Hepatocyte (in vitro differentiated cells): ENCODE data around the gene AGRN. TPM values are rescaled to one million over a fixed set of nuclear protein-coding genes. Genes with fewer than 3 reads are reported as not detected.
A peak's percentile ranks its signal among the peaks of the same experiment; 100 is the strongest.

ENCODE experiments used
- DNase-seq: peaks from one replicate; pipeline ENCODE4 v3.0.0-alpha.2; 2016; ENCODE audit warnings: low spot score
- H2AFZ ChIP-seq: fragments of 200-600 bp; sonication (generic); 2 replicates; pipeline ENCODE4 v1.6.0; 2016; ENCODE audit warnings: antibody characterized with exemption, mild to moderate bottlenecking
- H3K27ac ChIP-seq: fragments of 200-600 bp; sonication (generic); 2 replicates; pipeline ENCODE4 v1.5.1; 2016; ENCODE audit warnings: mild to moderate bottlenecking
- H3K27me3 ChIP-seq: fragments of 200-600 bp; sonication (generic); 2 replicates; pipeline ENCODE4 v1.6.1; 2016
- H3K36me3 ChIP-seq: fragments of 200-600 bp; sonication (generic); replicated peaks from 2 replicates; pipeline ENCODE4 v1.5.1; 2016; ENCODE audit warnings: low read depth; ENCODE audit not compliant: insufficient read depth
- H3K4me1 ChIP-seq: fragments of 200-600 bp; sonication (generic); 2 replicates; pipeline ENCODE4 v1.5.1; 2016; ENCODE audit warnings: mild to moderate bottlenecking, moderate library complexity; ENCODE audit not compliant: insufficient read depth
- H3K4me2 ChIP-seq: fragments of 200-600 bp; sonication (generic); 2 replicates; pipeline ENCODE4 v1.6.0; 2016
- H3K4me3 ChIP-seq: fragments of 200-600 bp; sonication (generic); 2 replicates; pipeline ENCODE4 v1.5.1; 2016; ENCODE audit warnings: mild to moderate bottlenecking
- H3K79me2 ChIP-seq: fragments of 200-600 bp; sonication (generic); 2 replicates; pipeline ENCODE4 v1.6.0; 2017; ENCODE audit warnings: mild to moderate bottlenecking
- H3K9me2 ChIP-seq: fragments of 200-600 bp; sonication (generic); replicated peaks from 2 replicates; pipeline ENCODE4 v1.6.0; 2017; ENCODE audit warnings: mild to moderate bottlenecking; ENCODE audit not compliant: insufficient read depth
- H3K9me3 ChIP-seq: fragments of 200-600 bp; sonication (generic); 2 replicates; pipeline ENCODE4 v1.5.1; 2016; ENCODE audit warnings: low read depth, mild to moderate bottlenecking
- H4K20me1 ChIP-seq: fragments of 200-600 bp; sonication (generic); 2 replicates; pipeline ENCODE4 v1.6.0; 2016; ENCODE audit warnings: mild to moderate bottlenecking; ENCODE audit not compliant: insufficient read depth, poor library complexity, severe bottlenecking
- CTCF ChIP-seq: fragments of 200-600 bp; sonication (generic); IDR thresholded peaks from 2 replicates; pipeline ENCODE4 v1.5.1; 2016; ENCODE audit warnings: antibody characterized with exemption, mild to moderate bottlenecking; ENCODE audit not compliant: poor library complexity
- EZH2 ChIP-seq: fragments of 200-600 bp; sonication (generic); IDR thresholded peaks from 2 replicates; pipeline ENCODE4 v1.6.1; 2016; ENCODE audit warnings: antibody characterized with exemption, mild to moderate bottlenecking, borderline replicate concordance
- EZH2phosphoT487 ChIP-seq: fragments of 200-600 bp; sonication (generic); IDR thresholded peaks from one replicate; pipeline ENCODE4 v1.6.1; 2018; ENCODE audit warnings: antibody characterized with exemption, mild to moderate bottlenecking, low read depth, moderate library complexity; ENCODE audit not compliant: unreplicated experiment, severe bottlenecking
- WGBS: methylation state at CpG from one replicate; pipeline ENCODE4 v1.1.6; 2016; ENCODE audit warnings: low lambda C conversion rate; ENCODE audit errors: missing lambda C conversion rate; 5-methylcytosine and 5-hydroxymethylcytosine counted together
- polyA plus RNA-seq: library from polyadenylated mRNA; unstranded; fragments of >200 nt; fragmentation: Nextera tagmentation; extraction: Ambion mirVana; gene quantifications from 2 replicates; pipeline ENCODE4 v1.2.1, GENCODE V29; 2016
- total RNA-seq: library from RNA; depleted of rRNA; stranded (reverse); fragments of >200 nt; gene quantifications from 2 replicates; pipeline ENCODE4 v1.2.3, GENCODE V29; 2014

The AGRN gene
- total and polyA plus RNA-seq, 2 experiments from 2014 or later = 53.3 to 81.8 TPM

GRCh38 chr1:1024149-1024770 lies 4.3 kb downstream of the AGRN start:
- Histone ChIP-seq H2AFZ (no peak overlapping the region), H4K20me1 (no peaks in the 10 kb centered on the region), H3K79me2 (peaks cover 36% of the 10 kb centered on the region), H3K27me3 (no peaks in the 10 kb centered on the region), H3K9me3 (no peaks in the 10 kb centered on the region), H3K4me1 (peaks cover 35% of the 10 kb centered on the region), H3K9me2 (no peaks in the 10 kb centered on the region), H3K27ac (peak overlapping the region; percentile 58), H3K36me3 (no peaks in the 10 kb centered on the region), H3K4me3 (no peak overlapping the region), H3K4me2 (peak overlapping the region; percentile 97)
- no peak for TF ChIP-seq EZH2
- TF ChIP-seq CTCF = no peak
- TF ChIP-seq EZH2phosphoT487 = no peak
- 91% methylated on average over 9 of the region's 9 CpGs for WGBS
- DNase-seq = no peak

GRCh38 chr1:1024771-1025699 lies 5.1 kb downstream of the AGRN start:
- Histone ChIP-seq H3K36me3 (no peaks in the 10 kb centered on the region), H3K9me3 (no peaks in the 10 kb centered on the region), H2AFZ (no peak overlapping the region), H3K4me3 (no peak overlapping the region), H3K27ac (peak overlapping the region; percentile 76), H3K9me2 (no peaks in the 10 kb centered on the region), H3K27me3 (no peaks in the 10 kb centered on the region), H3K4me1 (peaks cover 35% of the 10 kb centered on the region), H3K4me2 (peak overlapping the region; percentile 77), H4K20me1 (no peaks in the 10 kb centered on the region), H3K79me2 (peaks cover 36% of the 10 kb centered on the region)
- DNase-seq = peak; percentile 90
- no peak for TF ChIP-seq EZH2
- TF ChIP-seq CTCF = no peak
- 76% methylated on average over 28 of the region's 31 CpGs for WGBS

- 82% methylated on average over 9 of the region's 10 CpGs for WGBS
- no peak overlapping the region for H3K27ac ChIP-seq
- TF ChIP-seq CTCF (no peak), EZH2 (no peak), EZH2phosphoT487 (no peak)
Measured at GRCh38 chr1:1025730-1026129, 5.8 kb downstream of the AGRN start.

More at GRCh38 chr1:1025730-1026129, 5.8 kb downstream of the AGRN start:
- Histone ChIP-seq H3K36me3 (no peaks in the 10 kb centered on the region), H3K4me3 (no peak overlapping the region), H3K4me2 (peak overlapping the region; percentile 77), H4K20me1 (no peaks in the 10 kb centered on the region), H2AFZ (no peak overlapping the region), H3K79me2 (peaks cover 36% of the 10 kb centered on the region), H3K27me3 (no peaks in the 10 kb centered on the region), H3K4me1 (peaks cover 35% of the 10 kb centered on the region), H3K9me2 (no peaks in the 10 kb centered on the region), H3K9me3 (no peaks in the 10 kb centered on the region)
- DNase-seq = no peak
